HG02943 (cell line): Measurements from ENCODE around the gene HTR1D.
"Not testable (repeated sequence)": the region's sequence is repeated elsewhere in the genome, so short reads cannot be mapped to it uniquely, and the experiment has no call there.

Experiments used
- ATAC-seq: cut with Tn5 transposase; IDR thresholded peaks from one replicate; pipeline ENCODE4 v1.9.1; 2021; ENCODE audit warnings: mild to moderate bottlenecking, low read depth, moderate library complexity; ENCODE audit not compliant: unreplicated experiment

HTR1D gene

GRCh38 chr1:23221107-23221506 is 3.8 kb upstream of the HTR1D start:
- no peak for ATAC-seq

- no peak for ATAC-seq
These were observed 406 bp downstream of the HTR1D start for GRCh38 chr1:23216771-23217420.

- ATAC-seq, result no peak
These were observed 1.4 kb downstream of the HTR1D start for GRCh38 chr1:23215751-23216449.

- no peak for ATAC-seq
These were observed 2.0 kb downstream of the HTR1D start for GRCh38 chr1:23215291-23215690.

- no peak for ATAC-seq
These were observed 2.7 kb downstream of the HTR1D start for GRCh38 chr1:23214640-23215039.

- no peak for ATAC-seq
These were observed 5.3 kb downstream of the HTR1D start for GRCh38 chr1:23211955-23212354.

GRCh38 chr1:23210963-23211362 is 6.3 kb downstream of the HTR1D start:
- ATAC-seq, result no peak

- ATAC-seq, result no peak
These were observed 6.9 kb downstream of the HTR1D start for GRCh38 chr1:23210351-23210785.

- ATAC-seq, result no peak
These were observed 7.5 kb downstream of the HTR1D start for GRCh38 chr1:23209770-23210169.

GRCh38 chr1:23208527-23208926 is 8.8 kb downstream of the HTR1D start:
- ATAC-seq, result no peak

- not testable (repeated sequence) for ATAC-seq
These were observed 9.6 kb downstream of the HTR1D start for GRCh38 chr1:23207733-23208132.

GRCh38 chr1:23202263-23202749 is 15.0 kb downstream of the HTR1D start:
- ATAC-seq, result no peak

- no peak for ATAC-seq
These were observed 16.4 kb downstream of the HTR1D start for GRCh38 chr1:23200883-23201282.

- no peak for ATAC-seq
These were observed 18.9 kb downstream of the HTR1D start for GRCh38 chr1:23198373-23198772.

GRCh38 chr1:23196627-23197328 is 20.5 kb downstream of the HTR1D start:
- ATAC-seq, result no peak

GRCh38 chr1:23194119-23194984 is 22.9 kb downstream of the HTR1D start:
- ATAC-seq, result no peak

GRCh38 chr1:23193391-23194118 is 23.7 kb downstream of the HTR1D start:
- ATAC-seq, result no peak

GRCh38 chr1:23191199-23191598 is 26.1 kb downstream of the HTR1D start:
- no peak for ATAC-seq

- not testable (repeated sequence) for ATAC-seq
These were observed 28.3 kb downstream of the HTR1D start for GRCh38 chr1:23188936-23189452.
